Body of pancreas (tissue), 4 donors: Measurements from ENCODE around the gene SLC12A7.

ENCODE experiments used
- POLR2A ChIP-seq, 3 donors: fragments of 450-650 bp; IDR thresholded peaks; one replicate each; pipeline ENCODE4 v1.6.1; 2016; ENCODE audit warnings: antibody characterized with exemption in 3 of 3, mild to moderate bottlenecking in 2 of 3
- TF ChIP-seq, protein P1 (sequence below), 7 experiments: fragments of 450-650 bp in 4 of 7; fragments of 200-600 bp in 3 of 7; sonication (generic) in 3 of 7; IDR thresholded peaks; one replicate each; pipeline ENCODE4 v1.5.1; 2016 to 2019; ENCODE audit warnings: antibody characterized with exemption in 7 of 7

DNA sequence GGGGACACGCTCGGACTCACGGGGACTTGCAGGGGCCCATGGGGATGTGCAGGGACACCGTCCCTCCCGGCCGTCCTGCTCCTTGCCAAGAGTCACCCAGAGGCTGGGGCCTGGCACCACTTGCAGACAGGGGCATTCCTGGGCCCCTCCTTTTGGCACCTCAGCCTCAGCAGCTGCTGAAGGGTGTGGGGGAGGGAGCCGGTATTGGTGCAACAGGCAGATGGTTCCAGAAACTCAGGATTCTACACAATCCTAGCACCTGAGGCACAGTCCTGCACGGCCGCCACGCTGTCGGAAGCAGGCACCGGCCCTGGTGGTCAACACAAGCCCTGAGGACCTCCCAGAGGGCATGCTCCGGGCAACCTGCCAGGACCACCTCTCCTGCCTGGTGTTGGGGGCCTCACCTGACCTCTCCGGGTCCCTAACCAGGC is 19.3 kb upstream of the SLC12A7 start:
- TF ChIP-seq, protein P1, sequence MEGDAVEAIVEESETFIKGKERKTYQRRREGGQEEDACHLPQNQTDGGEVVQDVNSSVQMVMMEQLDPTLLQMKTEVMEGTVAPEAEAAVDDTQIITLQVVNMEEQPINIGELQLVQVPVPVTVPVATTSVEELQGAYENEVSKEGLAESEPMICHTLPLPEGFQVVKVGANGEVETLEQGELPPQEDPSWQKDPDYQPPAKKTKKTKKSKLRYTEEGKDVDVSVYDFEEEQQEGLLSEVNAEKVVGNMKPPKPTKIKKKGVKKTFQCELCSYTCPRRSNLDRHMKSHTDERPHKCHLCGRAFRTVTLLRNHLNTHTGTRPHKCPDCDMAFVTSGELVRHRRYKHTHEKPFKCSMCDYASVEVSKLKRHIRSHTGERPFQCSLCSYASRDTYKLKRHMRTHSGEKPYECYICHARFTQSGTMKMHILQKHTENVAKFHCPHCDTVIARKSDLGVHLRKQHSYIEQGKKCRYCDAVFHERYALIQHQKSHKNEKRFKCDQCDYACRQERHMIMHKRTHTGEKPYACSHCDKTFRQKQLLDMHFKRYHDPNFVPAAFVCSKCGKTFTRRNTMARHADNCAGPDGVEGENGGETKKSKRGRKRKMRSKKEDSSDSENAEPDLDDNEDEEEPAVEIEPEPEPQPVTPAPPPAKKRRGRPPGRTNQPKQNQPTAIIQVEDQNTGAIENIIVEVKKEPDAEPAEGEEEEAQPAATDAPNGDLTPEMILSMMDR (IDR thresholded peaks at IDR 0.05), result no peak
- no peak for TF ChIP-seq POLR2A (IDR thresholded peaks at IDR 0.05)
